GM08714 (cell line): Measurements from ENCODE around the gene KRT73.

Experiments used
- H3K4me3 ChIP-seq: fragments of 200-500 bp; sonication (Bioruptor generic); 2 replicates; pipeline ENCODE4 v1.5.1; 2014; ENCODE audit warnings: mild to moderate bottlenecking, low read length, inconsistent platforms
- ZNF274 ChIP-seq: IDR thresholded peaks from 2 replicates; pipeline ENCODE4 v1.6.1; 2012; ENCODE audit warnings: mild to moderate bottlenecking, low read depth, low read length

KRT73 gene

DNA sequence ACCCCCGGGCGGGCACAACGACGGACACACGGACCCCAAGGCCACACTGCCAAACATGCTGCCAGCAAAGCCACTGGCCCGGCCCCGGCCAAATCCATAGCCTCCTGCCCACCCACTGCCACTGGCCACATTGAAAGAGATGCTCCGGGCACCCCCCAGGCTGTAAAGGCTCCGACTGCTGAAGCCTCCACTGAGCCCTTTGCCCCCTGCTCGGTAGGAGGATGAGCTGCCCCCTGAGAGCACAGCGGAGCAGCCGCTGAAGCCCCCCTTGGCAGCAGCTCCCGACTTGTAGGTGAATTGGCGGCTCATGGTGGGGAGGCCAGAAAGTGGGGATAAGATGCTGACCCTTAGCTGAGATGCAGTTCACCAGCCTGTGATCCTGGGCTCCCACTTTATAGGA is at the start of gene KRT73:
TSS of gene KRT73 (minus strand) at position 344 of the 400 bp plus-strand sequence. CDS start at position 309, 35 bp downstream.
- no peak within 1 kb of the TSS for H3K4me3 ChIP-seq
- TF ChIP-seq ZNF274, result no peak

DNA sequence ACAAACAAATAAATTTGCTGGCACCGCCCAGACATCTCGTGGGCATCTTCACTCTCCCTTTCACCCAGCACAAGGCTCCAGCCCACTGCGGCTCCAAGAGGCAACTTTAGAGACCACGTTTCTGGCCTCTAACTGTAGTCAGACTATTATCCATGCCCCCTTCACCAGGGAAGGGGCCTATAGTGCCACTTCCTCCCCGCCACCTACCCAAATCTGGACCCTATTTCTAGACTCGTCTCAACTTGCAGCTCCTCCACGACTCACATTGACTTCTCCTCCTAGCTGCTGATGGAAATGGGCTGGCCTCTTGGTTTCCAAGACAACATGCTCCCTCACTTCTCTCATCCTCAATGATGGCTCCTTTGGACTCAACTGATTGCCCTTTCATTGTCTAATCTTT is 49.6 kb upstream of the KRT73 start:
- TF ChIP-seq ZNF274, result no peak
- no peak overlapping the region for H3K4me3 ChIP-seq

GRCh38 chr12:52667509-52667908 is 49.1 kb upstream of the KRT73 start:
- no peak for TF ChIP-seq ZNF274
- H3K4me3 ChIP-seq, result no peak overlapping the region

DNA sequence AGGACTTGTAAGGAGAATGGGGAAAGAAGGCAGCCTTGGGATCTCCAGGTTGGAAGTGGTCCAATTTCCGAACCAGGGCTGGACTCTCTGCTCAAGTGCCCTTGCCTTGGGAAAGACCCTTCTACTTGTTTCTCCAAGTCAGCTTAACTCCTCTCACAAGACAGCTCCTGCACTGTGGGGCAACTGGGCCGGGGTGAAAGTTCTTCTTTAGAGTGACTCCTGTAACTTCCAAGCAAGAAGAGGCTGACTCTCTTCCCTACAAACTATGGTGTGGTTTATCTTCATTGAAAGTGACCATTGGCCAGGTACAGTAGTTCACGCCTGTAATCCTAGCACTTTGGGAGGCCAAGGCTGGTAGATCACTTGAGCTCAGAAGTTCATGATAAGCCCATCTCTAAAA is 48.1 kb upstream of the KRT73 start:
- TF ChIP-seq ZNF274, result no peak
- no peak overlapping the region for H3K4me3 ChIP-seq

DNA sequence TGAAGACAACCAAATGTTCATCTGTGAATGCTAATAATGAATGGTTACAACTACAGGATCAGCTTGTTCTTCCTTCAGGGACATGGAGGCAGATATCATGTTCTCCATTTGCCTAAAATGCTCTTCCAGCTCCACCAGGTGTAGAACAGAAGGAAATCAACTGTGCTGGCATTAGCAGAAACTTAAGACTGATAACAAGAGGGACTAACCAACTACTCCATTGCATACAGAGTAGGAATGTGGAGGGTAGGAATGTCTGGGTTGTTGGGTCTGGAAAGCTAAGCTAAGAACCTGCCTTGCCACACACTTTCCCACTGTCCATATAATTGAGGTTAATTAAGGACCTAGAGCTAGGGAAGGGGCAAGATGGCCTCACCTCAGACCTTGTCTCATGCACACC is 45.1 kb upstream of the KRT73 start:
- no peak overlapping the region for H3K4me3 ChIP-seq
- no peak for TF ChIP-seq ZNF274

- no peak for TF ChIP-seq ZNF274
- no peak overlapping the region for H3K4me3 ChIP-seq
Observed at GRCh38 chr12:52662918-52663229, 44.5 kb upstream of the KRT73 start.

DNA sequence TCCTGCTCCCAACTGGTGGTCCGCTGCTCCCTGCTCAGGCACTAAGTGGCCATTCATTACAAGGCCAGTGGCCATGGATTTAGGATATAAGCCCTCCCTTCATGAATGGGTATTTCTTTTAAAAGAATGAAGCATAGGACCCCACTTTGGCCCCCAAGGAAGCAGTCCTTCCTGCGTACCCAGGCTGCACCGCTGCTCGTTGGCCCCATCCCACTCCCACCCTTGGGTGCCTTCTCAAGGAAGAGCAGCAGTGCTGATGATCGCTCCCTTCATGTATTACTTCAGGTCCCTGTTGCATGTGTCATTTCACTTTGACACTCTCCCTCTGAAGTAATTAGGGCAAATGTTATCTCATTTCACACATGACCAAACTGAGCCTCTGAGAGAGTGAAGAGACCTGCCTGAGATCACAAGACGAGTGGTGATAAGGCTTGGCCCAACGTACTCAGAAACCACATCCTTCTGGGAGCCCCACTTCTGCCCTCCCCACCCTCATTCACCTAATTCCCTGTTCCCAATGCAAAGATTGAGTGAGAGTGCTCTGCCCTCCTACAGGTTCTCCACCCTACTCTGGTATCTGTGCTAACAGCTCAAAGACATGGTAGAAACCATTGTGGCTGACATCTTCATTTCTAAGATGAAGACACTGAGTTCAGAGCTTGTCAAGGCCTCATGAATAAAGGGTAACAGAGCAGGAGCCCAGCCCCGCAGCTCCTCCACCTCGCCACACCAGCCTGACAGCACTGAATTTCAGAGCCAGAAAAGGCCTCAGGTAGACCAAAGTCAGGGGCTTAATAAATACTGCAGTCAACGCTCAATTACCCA is 43.9 kb upstream of the KRT73 start:
- TF ChIP-seq ZNF274, result no peak

DNA sequence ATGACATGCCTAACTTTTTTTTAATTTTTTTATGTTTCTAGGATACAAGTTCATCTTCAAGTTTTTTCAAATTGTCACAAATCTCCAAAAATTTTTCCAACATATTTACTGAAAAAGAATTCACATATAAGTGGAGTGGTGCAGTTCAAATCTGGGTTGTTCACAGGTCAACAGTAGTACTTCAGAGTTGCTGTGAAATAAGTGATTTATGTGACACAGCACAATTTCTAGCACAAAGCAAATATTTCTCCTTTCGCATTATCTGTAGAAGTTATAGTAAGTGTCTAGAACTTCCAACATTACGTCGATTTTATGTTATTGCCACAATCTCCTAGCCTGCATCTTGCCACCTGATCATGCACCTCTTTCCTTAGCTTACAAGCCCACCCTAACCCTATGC is 43.3 kb upstream of the KRT73 start:
- no peak overlapping the region for H3K4me3 ChIP-seq
- TF ChIP-seq ZNF274, result no peak

More for the DNA sequence above, 43.9 kb upstream of the KRT73 start:
- no peak overlapping the region for H3K4me3 ChIP-seq

GRCh38 chr12:52660934-52661499 is 42.7 kb upstream of the KRT73 start:
- no peak overlapping the region for H3K4me3 ChIP-seq
- no peak for TF ChIP-seq ZNF274

DNA sequence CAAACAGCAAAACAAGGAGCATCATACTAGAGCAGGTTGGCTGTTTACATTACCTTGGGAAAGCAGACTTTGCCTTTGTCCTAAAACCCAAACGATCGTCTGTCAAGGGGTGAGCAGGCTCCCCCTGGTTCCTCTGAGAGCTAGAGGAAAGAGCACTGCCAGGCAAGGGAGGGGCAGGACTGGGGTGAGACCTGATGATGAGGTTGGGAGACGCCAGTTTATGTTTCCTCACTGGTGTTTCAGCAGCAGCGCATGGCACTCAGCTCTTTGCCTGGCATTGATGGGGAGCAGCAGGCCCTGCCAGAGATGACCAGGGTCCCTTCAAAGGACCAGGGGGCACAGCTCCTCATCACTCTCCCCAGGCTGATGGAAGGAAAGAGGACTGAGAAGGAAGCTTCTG is 41.6 kb upstream of the KRT73 start:
- no peak overlapping the region for H3K4me3 ChIP-seq
- TF ChIP-seq ZNF274, result no peak

DNA sequence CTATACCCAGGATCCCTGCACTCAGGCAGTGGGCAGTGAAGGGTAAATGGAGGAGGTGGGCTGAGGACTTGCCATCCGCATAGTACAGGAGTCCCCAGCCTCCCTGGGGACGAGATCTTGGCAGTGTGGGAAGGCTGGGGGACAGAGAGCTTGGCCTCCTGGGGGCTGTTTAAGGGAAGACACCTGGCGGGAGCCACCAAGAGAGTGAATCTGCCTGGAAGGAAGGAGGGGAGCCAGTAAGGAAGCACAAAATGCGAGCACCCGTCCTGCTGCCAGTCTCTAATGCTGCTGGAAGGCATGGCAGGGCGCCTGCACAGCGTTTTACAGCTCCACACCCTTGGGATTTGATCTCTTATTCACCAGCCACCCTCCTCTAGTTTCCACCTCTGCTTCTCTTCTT is 41.0 kb upstream of the KRT73 start:
- no peak for TF ChIP-seq ZNF274
- no peak overlapping the region for H3K4me3 ChIP-seq

- no peak for TF ChIP-seq ZNF274
- H3K4me3 ChIP-seq, result no peak overlapping the region
Observed at GRCh38 chr12:52658196-52658595, 39.8 kb upstream of the KRT73 start.

DNA sequence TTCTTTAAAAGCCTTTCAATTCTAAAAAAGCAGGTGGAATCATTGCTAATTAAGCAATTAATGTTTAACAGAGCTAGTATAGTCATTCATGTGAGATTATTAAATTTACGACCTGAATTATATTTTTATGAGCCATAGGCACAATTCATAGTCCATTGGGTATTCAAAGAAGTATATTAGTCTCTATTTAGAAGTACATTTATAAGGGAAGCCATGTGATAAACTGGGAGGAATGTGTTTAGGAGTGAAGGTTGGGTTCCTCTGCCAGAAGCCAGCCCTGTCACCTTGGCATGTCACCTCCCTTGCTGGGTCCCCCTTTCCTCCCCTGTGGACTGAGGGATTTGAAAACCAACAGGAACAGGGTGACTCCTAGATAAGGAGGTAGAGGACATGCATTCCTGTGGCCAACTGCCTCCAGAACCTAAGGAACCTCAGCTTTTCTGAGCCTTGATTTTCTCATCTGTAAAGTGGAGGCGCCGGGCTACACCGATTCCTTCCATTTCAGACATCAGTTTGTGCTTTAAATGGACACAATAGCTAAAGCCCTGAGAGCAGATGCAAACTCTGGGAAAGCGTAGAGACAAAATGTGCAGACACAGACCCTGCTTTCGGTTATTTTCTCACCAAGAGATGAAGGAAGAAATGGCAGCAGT is 39.0 kb upstream of the KRT73 start:
- no peak for TF ChIP-seq ZNF274
- H3K4me3 ChIP-seq, result no peak overlapping the region

DNA sequence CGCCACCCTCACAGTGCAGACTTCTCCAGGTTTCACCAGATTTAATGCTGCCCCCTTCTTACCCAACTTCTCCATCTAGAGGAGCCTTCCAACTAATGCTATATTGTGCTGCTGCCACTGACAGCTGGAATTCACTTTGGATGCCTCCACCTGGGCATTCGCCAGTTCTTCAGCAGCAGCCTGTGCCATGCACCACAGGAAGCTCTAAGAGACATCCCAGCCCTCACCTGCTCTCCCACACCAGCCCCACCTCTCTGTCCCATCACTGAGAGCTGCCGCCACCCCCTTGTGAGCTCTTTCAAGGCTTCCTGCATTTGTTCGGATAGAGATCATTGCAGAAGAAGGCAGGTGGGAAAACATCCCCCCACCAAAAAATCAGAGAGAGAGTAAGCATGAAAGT is 38.3 kb upstream of the KRT73 start:
- no peak for TF ChIP-seq ZNF274
- no peak overlapping the region for H3K4me3 ChIP-seq

DNA sequence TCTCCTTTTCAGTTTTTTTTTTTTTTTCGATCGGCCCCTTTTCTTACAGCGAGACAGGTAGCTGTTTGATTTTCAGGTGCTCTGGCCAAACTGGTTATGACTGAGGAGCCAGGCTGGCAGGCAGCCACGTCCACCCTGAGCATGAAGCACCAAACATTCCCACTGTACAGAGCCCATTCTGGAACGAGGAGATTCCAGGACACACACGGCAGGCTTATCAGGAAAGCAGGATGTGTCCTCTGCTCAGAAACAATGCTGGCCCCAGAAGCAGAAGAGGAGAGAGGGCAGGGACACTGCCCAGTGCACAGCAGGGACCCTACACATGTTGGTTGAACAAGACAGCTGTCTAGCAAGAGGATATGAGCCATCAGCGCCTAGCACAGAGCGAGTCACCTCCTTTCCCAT is 37.4 kb upstream of the KRT73 start:
- no peak for TF ChIP-seq ZNF274
- H3K4me3 ChIP-seq, result no peak overlapping the region
